Heart left ventricle (tissue), 13 donors: ENCODE measurements around the gene PRAMEF2.
"Not testable (repeated sequence)": the region's sequence is repeated elsewhere in the genome, so short reads cannot be mapped to it uniquely, and the experiment has no call there.

Experiments
- POLR2A ChIP-seq, 2 donors: fragments of 450-650 bp; IDR thresholded peaks; one replicate each; pipeline ENCODE4 v1.6.1; 2017; ENCODE audit warnings: antibody characterized with exemption in 2 of 2, mild to moderate bottlenecking in 2 of 2, moderate library complexity in 2 of 2
- TF ChIP-seq, protein P1 (sequence below), 12 donors: fragments of 200-600 bp; sonication (generic) in 4 of 12; IDR thresholded peaks; one replicate each; pipeline versions ENCODE4 v1.5.0 to v1.8.0; 2018 to 2022; ENCODE audit warnings: antibody characterized with exemption in 12 of 12, mild to moderate bottlenecking in 5 of 12
- donor health status: ischemic (EF 13 %, LVEDD 7.1; RV severe dilation, severe dysfunction).
- donor health status: DM: no; HTN: yes; CAD: no.
- donor health status: DM: no; HTN: no; CAD: no.
- donor health status: ischemic (EF 25% LVEDD 6.9; RV normal size, moderate dysfunction).
- donor health status: ischemic (EF 25% LVEDD 5.7; RV mildly dilated, moderate dysfunction).
- donor health status: ischemic (EF 35%, LVEDD 5.7; RV mildly dilated, moderate dysfunction).
- donor health status: nonischemic (EF 11% LVEDD 7.7; RV severe dilation, severe dysfunction).
- donor health status: DM: yes; HTN: yes; CAD: no.
- donor health status: PGD.
- donor health status: ischemic (EF 29% LVEDD 5.4; RV normal size, mild dysfunction).
- donor health status: nonischemic (EF 23%, LVEDD 6.1; RV moderate dilation, normal function).

DNA sequence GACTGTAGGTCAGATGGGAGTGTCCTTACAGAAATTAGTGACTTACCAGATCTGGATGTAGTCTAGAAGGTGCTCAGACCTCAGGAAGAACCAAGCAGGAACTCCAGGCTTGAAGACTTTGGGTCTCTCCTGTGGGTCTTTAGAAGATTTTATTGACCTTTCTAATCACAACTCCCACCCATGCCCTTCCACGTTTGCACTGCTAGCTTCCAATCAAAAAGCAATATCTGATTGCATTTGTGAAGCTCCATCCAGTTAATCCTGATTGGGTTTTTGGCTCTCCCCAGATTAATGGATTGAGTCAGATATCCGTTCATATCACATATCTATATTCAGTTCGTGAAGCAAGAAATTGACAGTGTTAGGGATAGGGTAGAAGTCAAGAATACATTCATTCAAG, 25.6 kb upstream of the PRAMEF2 start, which contains the start of gene PRAMEF11:
- not testable (repeated sequence) for TF ChIP-seq POLR2A (IDR thresholded peaks at IDR 0.05)
- TF ChIP-seq, protein P1, sequence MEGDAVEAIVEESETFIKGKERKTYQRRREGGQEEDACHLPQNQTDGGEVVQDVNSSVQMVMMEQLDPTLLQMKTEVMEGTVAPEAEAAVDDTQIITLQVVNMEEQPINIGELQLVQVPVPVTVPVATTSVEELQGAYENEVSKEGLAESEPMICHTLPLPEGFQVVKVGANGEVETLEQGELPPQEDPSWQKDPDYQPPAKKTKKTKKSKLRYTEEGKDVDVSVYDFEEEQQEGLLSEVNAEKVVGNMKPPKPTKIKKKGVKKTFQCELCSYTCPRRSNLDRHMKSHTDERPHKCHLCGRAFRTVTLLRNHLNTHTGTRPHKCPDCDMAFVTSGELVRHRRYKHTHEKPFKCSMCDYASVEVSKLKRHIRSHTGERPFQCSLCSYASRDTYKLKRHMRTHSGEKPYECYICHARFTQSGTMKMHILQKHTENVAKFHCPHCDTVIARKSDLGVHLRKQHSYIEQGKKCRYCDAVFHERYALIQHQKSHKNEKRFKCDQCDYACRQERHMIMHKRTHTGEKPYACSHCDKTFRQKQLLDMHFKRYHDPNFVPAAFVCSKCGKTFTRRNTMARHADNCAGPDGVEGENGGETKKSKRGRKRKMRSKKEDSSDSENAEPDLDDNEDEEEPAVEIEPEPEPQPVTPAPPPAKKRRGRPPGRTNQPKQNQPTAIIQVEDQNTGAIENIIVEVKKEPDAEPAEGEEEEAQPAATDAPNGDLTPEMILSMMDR (IDR thresholded peaks at IDR 0.05): not testable (repeated sequence)
